PC-3 (cell line): ENCODE data around the gene STK39. TPM values are rescaled to one million over a fixed set of nuclear protein-coding genes. Genes with fewer than 3 reads are reported as not detected.

Source experiments
- ATAC-seq: fragments of 200-7000 bp; cut with Tn5 transposase; 2 replicates; pipeline ENCODE4 v1.9.1; 2020; ENCODE audit warnings: mild to moderate bottlenecking, moderate library complexity
- BruUV-seq: library from RNA; stranded (reverse); fragments of 400-500 nt; replicated peaks from 2 replicates; lab custom pipeline; 2021; lab: Mats Ljungman, UMichigan
- CTCF ChIA-PET: fragments of 300-600 bp; sonication (Branson Sonifier 250); formaldehyde crosslinking; loops from one replicate; lab custom pipeline; 2022; ENCODE audit warnings: antibody characterized with exemption; lab: Charles Lee
- POLR2A ChIA-PET: fragments of 300-600 bp; sonication (Branson Sonifier 250); formaldehyde crosslinking; loops from one replicate; lab custom pipeline; 2022; ENCODE audit warnings: antibody characterized with exemption; ENCODE audit not compliant: unreplicated experiment; lab: Charles Lee
- DNase-seq: peaks from one replicate; pipeline ENCODE4 v3.0.0-alpha.2; 2015
- H2AFZ ChIP-seq: fragments of 300-600 bp; sonication (generic); 2 replicates; pipeline ENCODE4 v1.6.0; 2016; ENCODE audit warnings: antibody characterized with exemption, low read length
- H3F3A ChIP-seq: fragments of 300-600 bp; sonication (generic); one replicate; pipeline ENCODE4 v1.6.0; 2017; ENCODE audit warnings: antibody characterized with exemption, low read length, control low read depth, mild to moderate bottlenecking; ENCODE audit not compliant: unreplicated experiment
- H3K27ac ChIP-seq: fragments of 300-600 bp; sonication (generic); 2 replicates; pipeline ENCODE4 v1.5.1; 2016; ENCODE audit warnings: mild to moderate bottlenecking, low read length
- H3K27me3 ChIP-seq: fragments of 300-600 bp; sonication (generic); 2 replicates; pipeline ENCODE4 v1.6.1; 2016; ENCODE audit warnings: low read length, mixed read lengths
- H3K36me3 ChIP-seq: fragments of 300-600 bp; sonication (generic); 2 replicates; pipeline ENCODE4 v1.6.1; 2016; ENCODE audit warnings: low read depth, mixed run types, low read length, mixed read lengths
- H3K4me1 ChIP-seq: fragments of 300-600 bp; sonication (generic); 2 replicates; pipeline ENCODE4 v1.5.1; 2016; ENCODE audit warnings: low read length; ENCODE audit not compliant: insufficient read depth
- H3K4me2 ChIP-seq: fragments of 300-600 bp; sonication (generic); 2 replicates; pipeline ENCODE4 v1.6.0; 2016; ENCODE audit warnings: low read length
- H3K4me3 ChIP-seq: fragments of 300-600 bp; sonication (generic); 2 replicates; pipeline ENCODE4 v1.5.1; 2016; ENCODE audit warnings: mild to moderate bottlenecking, low read length, mixed read lengths
- H3K79me2 ChIP-seq: fragments of 300-600 bp; sonication (generic); 2 replicates; pipeline ENCODE4 v1.6.1; 2017; ENCODE audit warnings: low read length, mixed read lengths
- H3K9ac ChIP-seq: fragments of 300-600 bp; sonication (generic); 2 replicates; pipeline ENCODE4 v1.6.0; 2016; ENCODE audit warnings: mild to moderate bottlenecking, low read length
- H3K9me2 ChIP-seq: fragments of 300-600 bp; sonication (generic); replicated peaks from 2 replicates; pipeline ENCODE4 v1.6.1; 2016; ENCODE audit warnings: mixed run types, low read length, mixed read lengths
- H3K9me3 ChIP-seq: fragments of 300-600 bp; sonication (generic); 2 replicates; pipeline ENCODE4 v1.6.1; 2016; ENCODE audit warnings: low read length, mixed read lengths
- H4K20me1 ChIP-seq: fragments of 300-600 bp; sonication (generic); 2 replicates; pipeline ENCODE4 v1.6.1; 2016; ENCODE audit warnings: low read length, mixed read lengths
- CTCF ChIP-seq: fragments of 300-600 bp; sonication (generic); conservative IDR thresholded peaks from 2 replicates; pipeline ENCODE4 v1.5.1; 2017; ENCODE audit warnings: antibody characterized with exemption, low read depth, mild to moderate bottlenecking, low read length
- EZH2 ChIP-seq: fragments of 300-600 bp; sonication (generic); IDR thresholded peaks from one replicate; pipeline ENCODE4 v1.6.1; 2017; ENCODE audit warnings: antibody characterized with exemption, mild to moderate bottlenecking, low read length; ENCODE audit not compliant: unreplicated experiment
- EZH2phosphoT487 ChIP-seq: fragments of 300-600 bp; sonication (generic); IDR thresholded peaks from 2 replicates; pipeline ENCODE4 v1.6.1; 2018; ENCODE audit warnings: mild to moderate bottlenecking, antibody characterized with exemption, low read length, borderline replicate concordance
- intact Hi-C: fragments of 100-400 bp; cut with micrococcal nuclease; formaldehyde crosslinking; loops from 2 replicates; pipeline ENCODE4 v1.9.0; 2023
- total RNA-seq: library from RNA; depleted of rRNA; stranded (reverse); fragments of >200 nt; gene quantifications from 2 replicates; pipeline ENCODE4 v1.2.3, GENCODE V29; 2014

The STK39 gene
- total RNA-seq, 1 experiment from 2014 or later: 17.9 TPM

GRCh38 chr2:168246483-168247340 lies 683 bp downstream of the STK39 start:
- POLR2A ChIA-PET: interaction anchor here (0.6 to 1.0 kb wide), 4 partner anchors 9 to 36 kb away, joined by 3 read pairs; no protein-coding TSS in a partner anchor
- DNase-seq (peak; percentile 54), ATAC-seq (peak; percentile 49)
- TF ChIP-seq EZH2phosphoT487 (no peak), CTCF (peak; percentile 46), EZH2 (no peak)
- H3K4me2 ChIP-seq: peak overlapping the region; percentile 95
- H3K4me1 ChIP-seq: peaks cover 36% of the 10 kb centered on the region
- H3K79me2 ChIP-seq: peaks cover 50% of the 10 kb centered on the region
- no peaks in the 10 kb centered on the region for H3K9me2 ChIP-seq
- peak overlapping the region; percentile 86 for H3K9ac ChIP-seq
- H3F3A ChIP-seq: no peaks in the 10 kb centered on the region
- BruUV-seq: no TSS peak
- H3K36me3 ChIP-seq: no peaks in the 10 kb centered on the region
- H4K20me1 ChIP-seq: 0 out of 2 replicates have a peak, but pooled peaks cover 8% of the 10 kb centered on the region
- peak overlapping the region; percentile 72 for H2AFZ ChIP-seq
- intact Hi-C loops: loop anchor here (1.0 to 5.0 kb wide), 4 partner anchors 35 to 109 kb away; no protein-coding TSS in a partner anchor
- peak overlapping the region; percentile 98 for H3K4me3 ChIP-seq
- no peaks in the 10 kb centered on the region for H3K27me3 ChIP-seq
- H3K9me3 ChIP-seq: peaks cover 4% of the 10 kb centered on the region; the same call in 1 of the 2 replicates
- CTCF ChIA-PET: interaction anchor here (1.8 kb wide), 1 partner anchor 90 kb away, joined by 6 read pairs; no protein-coding TSS in a partner anchor
- H3K27ac ChIP-seq: peak overlapping the region; percentile 53

- no peak for DNase-seq
- Histone ChIP-seq H3K27ac (peak overlapping the region; percentile 53), H3K36me3 (no peaks in the 10 kb centered on the region), H3K27me3 (no peaks in the 10 kb centered on the region), H3K79me2 (peaks cover 56% of the 10 kb centered on the region), H3K4me1 (peaks cover 36% of the 10 kb centered on the region), H3K4me2 (peak overlapping the region; percentile 95), H3K9ac (peak overlapping the region; percentile 86), H3K9me3 (no peaks in the 10 kb centered on the region), H3K4me3 (peak overlapping the region; percentile 98), H2AFZ (peak overlapping the region; percentile 72), H3K9me2 (no peaks in the 10 kb centered on the region), H4K20me1 (0 out of 2 replicates have a peak, but pooled peaks cover 8% of the 10 kb centered on the region), H3F3A (no peaks in the 10 kb centered on the region)
- peak; percentile 2 for ATAC-seq
- POLR2A ChIA-PET: no interaction called here
- BruUV-seq: TSS peak; percentile 36
- CTCF ChIA-PET: interaction anchor here (1.8 kb wide), 1 partner anchor 91 kb away, joined by 6 read pairs; no protein-coding TSS in a partner anchor
- intact Hi-C loops: loop anchor here (1.0 to 5.0 kb wide), 4 partner anchors 35 to 109 kb away; no protein-coding TSS in a partner anchor
- no peak for TF ChIP-seq CTCF
- no peak for TF ChIP-seq EZH2
- TF ChIP-seq EZH2phosphoT487: no peak
These were observed 1.3 kb downstream of the STK39 start for GRCh38 chr2:168246072-168246482.
